GM23338 (cell line): ENCODE data around the gene NEURL3.

Experiments
- CTCF ChIP-seq, 2 experiments: fragments of 200-600 bp in 1 of 2; sonication (generic) in 1 of 2; conservative IDR thresholded peaks; 2 replicates each; pipeline versions ENCODE4 v1.5.1 to v1.6.1; 2016 to 2017; ENCODE audit warnings: antibody characterized with exemption in 2 of 2, low read depth in 2 of 2, mild to moderate bottlenecking in 2 of 2, moderate library complexity in 1 of 2
- ETS1 ChIP-seq: IDR thresholded peaks from 2 replicates; pipeline ENCODE4 v1.6.1; 2016; ENCODE audit warnings: antibody characterized with exemption
- EZH2 ChIP-seq: fragments of 200-600 bp; sonication (generic); IDR thresholded peaks from one replicate; pipeline ENCODE4 v1.8.0; 2017; ENCODE audit warnings: antibody characterized with exemption, mild to moderate bottlenecking, low read depth; ENCODE audit not compliant: unreplicated experiment
- EZH2phosphoT487 ChIP-seq: fragments of 200-600 bp; sonication (generic); IDR thresholded peaks from one replicate; pipeline ENCODE4 v1.8.1; 2018; ENCODE audit warnings: antibody characterized with exemption; ENCODE audit not compliant: unreplicated experiment
- POLR2AphosphoS5 ChIP-seq: IDR thresholded peaks from 2 replicates; pipeline ENCODE4 v1.6.1; 2016; ENCODE audit warnings: antibody characterized with exemption, low read depth
- TF ChIP-seq, protein P1 (sequence below): IDR thresholded peaks from one replicate; pipeline ENCODE4 v1.6.1; 2018; ENCODE audit warnings: antibody characterized with exemption; ENCODE audit not compliant: unreplicated experiment

GRCh38 chr2:96485751-96486651 is 19.2 kb downstream of the NEURL3 start:
- TF ChIP-seq CTCF (conservative IDR thresholded peaks at IDR 0.05; ENCODE audit: low read depth in 2 of 2), result no peak
- TF ChIP-seq POLR2AphosphoS5, result no peak
- no peak for TF ChIP-seq EZH2
- no peak for TF ChIP-seq EZH2phosphoT487
- TF ChIP-seq, protein P1, sequence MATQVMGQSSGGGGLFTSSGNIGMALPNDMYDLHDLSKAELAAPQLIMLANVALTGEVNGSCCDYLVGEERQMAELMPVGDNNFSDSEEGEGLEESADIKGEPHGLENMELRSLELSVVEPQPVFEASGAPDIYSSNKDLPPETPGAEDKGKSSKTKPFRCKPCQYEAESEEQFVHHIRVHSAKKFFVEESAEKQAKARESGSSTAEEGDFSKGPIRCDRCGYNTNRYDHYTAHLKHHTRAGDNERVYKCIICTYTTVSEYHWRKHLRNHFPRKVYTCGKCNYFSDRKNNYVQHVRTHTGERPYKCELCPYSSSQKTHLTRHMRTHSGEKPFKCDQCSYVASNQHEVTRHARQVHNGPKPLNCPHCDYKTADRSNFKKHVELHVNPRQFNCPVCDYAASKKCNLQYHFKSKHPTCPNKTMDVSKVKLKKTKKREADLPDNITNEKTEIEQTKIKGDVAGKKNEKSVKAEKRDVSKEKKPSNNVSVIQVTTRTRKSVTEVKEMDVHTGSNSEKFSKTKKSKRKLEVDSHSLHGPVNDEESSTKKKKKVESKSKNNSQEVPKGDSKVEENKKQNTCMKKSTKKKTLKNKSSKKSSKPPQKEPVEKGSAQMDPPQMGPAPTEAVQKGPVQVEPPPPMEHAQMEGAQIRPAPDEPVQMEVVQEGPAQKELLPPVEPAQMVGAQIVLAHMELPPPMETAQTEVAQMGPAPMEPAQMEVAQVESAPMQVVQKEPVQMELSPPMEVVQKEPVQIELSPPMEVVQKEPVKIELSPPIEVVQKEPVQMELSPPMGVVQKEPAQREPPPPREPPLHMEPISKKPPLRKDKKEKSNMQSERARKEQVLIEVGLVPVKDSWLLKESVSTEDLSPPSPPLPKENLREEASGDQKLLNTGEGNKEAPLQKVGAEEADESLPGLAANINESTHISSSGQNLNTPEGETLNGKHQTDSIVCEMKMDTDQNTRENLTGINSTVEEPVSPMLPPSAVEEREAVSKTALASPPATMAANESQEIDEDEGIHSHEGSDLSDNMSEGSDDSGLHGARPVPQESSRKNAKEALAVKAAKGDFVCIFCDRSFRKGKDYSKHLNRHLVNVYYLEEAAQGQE, result no peak
- TF ChIP-seq ETS1, result no peak
